ENCODE data around the gene NFASC.

The NFASC gene

GRCh38 chr1:204962742-204963632 lies 92.3 kb downstream of the NFASC start:
- no peak for DNase-seq

GRCh38 chr1:204967451-204967850 lies 96.8 kb downstream of the NFASC start:
- no peak for DNase-seq

- no peak for DNase-seq
These were observed 97.5 kb downstream of the NFASC start for GRCh38 chr1:204968135-204968534.

DNA sequence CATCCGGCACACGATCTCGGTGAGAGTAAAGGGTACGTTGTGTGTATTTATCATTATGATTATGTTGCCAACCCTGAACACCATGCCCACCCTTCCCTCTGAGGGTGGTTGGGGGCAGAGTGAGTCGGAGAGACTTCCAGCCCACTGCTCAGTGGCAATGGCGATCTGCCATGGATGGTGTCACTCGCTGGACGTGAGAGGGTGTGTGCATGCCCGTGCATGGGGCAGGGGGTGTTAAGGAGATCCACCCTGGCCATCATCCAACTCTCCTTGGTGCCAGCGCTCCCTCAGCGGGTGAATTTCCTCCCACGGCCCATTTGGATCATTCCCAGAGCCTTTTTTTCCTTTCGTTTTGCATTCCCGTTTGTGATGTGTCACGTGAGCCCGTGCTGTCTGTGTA lies 98.3 kb downstream of the NFASC start:
- DNase-seq, result no peak

DNA sequence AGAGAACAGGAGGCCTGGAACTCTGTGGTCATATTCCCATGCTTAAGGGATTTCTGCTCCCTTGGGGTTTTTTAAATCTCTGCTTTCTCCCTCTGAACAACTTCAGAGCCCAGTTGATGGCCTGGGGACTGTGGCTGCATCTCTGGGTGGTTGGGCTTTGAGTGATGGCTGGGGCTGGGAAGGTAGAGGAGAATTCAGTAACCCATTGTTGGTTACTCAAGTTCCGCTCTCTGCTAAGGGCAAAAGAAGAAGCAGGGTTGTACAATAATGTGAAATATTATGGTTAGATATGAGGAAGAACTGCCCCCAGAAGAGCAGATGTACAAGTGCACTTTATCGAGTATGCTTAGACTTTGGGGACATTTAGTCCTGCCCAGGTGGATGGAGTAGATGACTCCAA lies 100.3 kb downstream of the NFASC start:
- no peak for DNase-seq

DNA sequence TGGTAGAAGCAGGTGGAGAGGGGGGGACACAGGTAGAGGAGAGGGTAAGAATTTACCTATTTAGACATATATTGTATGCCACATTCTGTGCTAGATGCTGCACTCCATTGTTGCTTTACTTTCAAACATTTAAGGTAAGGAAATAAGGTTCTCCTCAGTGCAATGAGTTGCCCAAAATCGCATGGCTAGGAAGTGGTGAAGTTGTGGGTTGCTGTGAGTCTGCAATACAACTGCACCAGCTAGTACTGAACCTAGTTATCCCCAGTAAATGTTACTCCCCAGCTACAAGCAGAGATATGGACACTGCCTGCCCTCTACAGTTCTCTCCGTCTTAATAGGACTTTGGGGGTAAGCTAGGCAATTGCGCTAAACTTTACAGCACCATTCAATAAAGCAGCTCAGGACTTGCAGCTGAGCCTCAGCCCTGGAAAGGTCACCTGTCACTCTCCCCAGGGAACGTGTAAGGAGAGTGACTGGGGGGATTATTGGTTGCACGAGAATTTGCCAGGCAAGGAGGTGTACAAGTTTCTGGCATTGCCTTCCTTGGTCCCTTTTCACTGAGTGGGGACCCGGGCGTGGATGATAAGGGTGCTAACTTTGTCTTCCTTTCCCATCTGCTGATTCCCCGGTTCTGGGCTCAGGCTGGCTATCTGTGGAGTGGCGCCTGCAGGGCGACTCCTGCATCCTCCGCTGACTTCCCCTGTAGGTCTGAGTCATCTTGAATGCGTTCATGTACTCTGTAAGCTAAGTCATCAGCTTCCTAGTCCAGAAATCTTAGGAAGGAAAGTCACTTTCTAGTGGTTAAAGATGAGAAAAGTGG lies 101.1 kb downstream of the NFASC start:
- no peak for DNase-seq

- no peak for DNase-seq
These were observed 101.8 kb downstream of the NFASC start for GRCh38 chr1:204972426-204972825.

- no peak for DNase-seq
These were observed 102.8 kb downstream of the NFASC start for GRCh38 chr1:204973449-204973848.

DNA sequence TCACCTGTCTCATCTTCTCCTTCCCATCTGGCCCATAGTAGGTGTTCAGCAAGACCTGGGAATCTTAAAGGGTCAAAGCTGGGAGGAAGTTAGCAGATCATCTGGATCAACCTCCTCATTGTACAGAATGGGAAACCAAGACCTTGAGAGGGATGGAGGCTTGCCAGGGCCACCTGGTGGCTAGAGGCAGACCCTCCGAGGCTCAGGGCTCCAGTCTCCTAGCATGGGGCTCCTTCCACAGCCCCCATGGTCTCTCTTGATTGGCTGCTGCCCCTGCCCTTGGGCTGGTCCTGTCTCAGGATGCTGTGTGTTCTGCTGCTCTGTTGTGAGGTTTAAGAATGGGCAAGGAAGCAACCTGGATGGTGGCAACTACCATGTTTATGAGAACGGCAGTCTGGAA lies 103.7 kb downstream of the NFASC start:
- DNase-seq, result no peak

GRCh38 chr1:204975021-204975420 lies 104.4 kb downstream of the NFASC start:
- DNase-seq, result no peak

DNA sequence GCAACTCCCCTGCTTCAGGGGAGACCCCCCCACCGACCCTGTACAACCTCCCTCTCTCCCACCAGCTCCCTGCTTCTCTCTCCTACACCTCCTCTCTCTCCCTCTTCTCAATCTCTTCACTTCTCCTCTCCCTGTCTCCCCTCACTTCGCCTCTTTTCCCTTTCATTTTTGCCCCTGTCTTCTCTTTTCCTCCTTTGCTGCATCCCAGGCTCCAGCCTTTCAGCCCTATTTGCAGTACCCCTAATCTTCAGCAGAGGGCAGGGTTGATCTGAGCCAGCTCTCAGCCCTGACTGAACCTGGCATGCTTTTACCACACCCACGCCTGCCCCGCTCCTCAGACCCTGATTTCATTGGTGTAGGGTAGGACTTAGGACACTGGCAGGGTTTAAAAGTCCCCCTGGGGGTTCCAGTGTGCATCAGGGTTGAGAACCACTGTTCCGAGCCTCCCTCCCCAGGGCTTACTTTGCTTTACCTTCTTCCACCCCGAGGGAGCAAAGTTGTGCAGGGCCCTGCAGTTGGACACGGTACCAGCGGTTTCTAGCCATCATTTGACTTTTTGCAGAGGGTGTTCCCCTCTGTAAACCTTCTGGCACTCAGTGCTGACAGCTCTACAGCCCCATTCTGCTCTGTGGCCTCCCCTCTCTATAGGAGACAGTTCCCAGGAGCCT lies 105.0 kb downstream of the NFASC start:
- peak; percentile 52 for DNase-seq

DNA sequence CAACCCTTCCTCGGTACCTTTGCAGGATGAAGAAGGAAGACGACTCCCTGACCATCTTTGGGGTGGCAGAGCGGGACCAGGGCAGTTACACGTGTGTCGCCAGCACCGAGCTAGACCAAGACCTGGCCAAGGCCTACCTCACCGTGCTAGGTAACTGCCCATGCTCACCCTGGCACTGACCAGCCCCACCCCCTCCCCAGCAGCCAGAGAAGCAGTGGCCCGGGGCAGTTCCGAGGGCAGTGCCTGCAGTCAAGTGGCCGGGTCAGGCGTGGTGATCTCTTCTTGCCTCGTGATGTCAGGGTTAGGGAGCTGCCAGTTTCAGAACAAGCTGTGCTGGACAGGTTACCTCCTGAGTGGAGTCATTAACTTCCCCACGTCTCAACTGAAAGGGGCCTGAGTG lies 106.0 kb downstream of the NFASC start:
- DNase-seq, result no peak

- DNase-seq, result no peak
These were observed 106.7 kb downstream of the NFASC start for GRCh38 chr1:204977318-204977717.

DNA sequence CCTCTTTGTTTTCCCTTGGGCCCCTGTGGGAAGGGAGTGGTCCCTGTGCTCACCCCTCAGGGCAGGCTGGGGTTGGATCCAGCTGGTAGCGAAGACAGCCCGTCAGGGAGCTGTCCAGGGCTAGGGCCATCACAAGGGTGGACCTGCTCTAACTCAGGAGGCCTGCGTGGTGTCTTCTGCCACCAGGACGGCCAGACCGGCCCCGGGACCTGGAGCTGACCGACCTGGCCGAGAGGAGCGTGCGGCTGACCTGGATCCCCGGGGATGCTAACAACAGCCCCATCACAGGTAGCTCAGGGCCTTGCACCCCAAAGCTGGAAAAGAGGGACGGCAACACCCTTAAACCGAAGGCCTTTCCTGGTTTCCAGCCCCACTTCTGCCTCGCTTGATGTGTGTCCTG lies 108.1 kb downstream of the NFASC start:
- no peak for DNase-seq

DNA sequence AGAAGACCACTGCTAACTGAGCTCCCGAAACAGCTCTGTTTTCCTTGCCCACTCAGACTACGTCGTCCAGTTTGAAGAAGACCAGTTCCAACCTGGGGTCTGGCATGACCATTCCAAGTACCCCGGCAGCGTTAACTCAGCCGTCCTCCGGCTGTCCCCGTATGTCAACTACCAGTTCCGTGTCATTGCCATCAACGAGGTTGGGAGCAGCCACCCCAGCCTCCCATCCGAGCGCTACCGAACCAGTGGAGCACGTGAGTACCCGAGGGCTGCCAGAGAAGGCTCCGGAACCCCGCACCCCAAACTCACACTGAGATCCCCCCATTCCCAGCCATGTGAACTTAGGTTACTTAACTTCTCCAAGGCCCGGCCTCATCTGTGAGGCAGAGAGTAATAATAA lies 108.6 kb downstream of the NFASC start:
- DNase-seq, result no peak

DNA sequence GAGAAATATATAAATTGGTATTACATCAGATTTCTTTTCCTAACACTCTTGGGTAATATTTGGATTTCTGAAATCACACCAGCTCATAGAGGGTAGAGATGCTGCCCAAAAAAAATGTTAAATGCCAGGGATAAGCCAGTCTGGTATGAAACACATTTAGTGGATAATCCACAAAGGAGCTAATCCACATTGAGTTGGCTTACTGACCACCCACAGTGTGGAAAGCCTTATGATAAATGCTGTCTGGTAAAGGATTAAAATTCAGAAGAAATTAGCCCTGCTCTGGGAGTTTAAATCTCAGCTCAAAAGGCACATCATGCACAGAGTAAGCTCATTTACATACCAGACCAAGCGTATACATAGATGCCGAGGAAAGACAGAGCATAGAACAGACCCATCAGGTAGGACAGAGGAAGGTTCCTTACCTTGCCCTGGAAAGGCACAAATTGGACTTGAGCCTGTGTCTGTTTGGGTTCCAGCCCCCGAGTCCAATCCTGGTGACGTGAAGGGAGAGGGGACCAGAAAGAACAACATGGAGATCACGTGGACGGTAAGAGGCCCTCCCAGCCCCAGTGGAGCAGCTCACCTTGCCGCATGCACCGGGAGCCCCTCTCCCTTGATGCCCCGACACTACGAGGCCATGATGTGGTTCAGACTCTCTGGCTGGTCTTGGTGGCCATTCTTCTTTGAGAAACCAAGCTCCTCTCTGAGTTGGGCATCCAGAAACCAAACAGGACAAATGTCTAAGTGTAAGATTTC lies 109.4 kb downstream of the NFASC start:
- no peak for DNase-seq

DNA sequence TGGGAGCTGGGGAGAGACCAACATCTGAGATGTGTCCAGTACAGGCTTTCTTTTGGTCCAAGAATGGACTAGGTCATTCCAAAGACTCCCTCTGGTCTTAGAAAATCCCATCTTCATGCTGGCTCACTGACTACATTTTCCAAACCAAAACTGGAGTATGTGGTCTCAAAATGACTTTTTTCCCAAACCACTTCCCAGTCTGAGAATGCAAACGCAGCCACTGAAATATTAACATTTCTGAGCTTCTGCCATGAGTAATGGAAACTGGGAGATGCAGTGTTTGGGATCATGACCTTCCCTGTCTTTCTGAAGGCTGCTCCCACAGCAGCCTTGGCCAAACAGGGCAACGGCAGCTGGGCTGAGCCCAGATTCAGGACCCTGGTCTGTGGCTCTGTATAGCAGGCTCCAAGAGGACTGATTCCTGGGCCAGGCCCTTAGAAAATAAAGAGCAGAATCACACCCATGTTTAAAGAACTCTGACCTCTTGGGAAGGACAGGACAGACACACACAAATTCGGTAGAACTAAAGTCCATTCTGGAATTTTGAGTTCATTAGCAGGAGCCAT lies 110.3 kb downstream of the NFASC start:
- no peak for DNase-seq

GRCh38 chr1:204983136-204983535 lies 112.5 kb downstream of the NFASC start:
- no peak for DNase-seq

GRCh38 chr1:204983881-204984280 lies 113.2 kb downstream of the NFASC start:
- no peak for DNase-seq

DNA sequence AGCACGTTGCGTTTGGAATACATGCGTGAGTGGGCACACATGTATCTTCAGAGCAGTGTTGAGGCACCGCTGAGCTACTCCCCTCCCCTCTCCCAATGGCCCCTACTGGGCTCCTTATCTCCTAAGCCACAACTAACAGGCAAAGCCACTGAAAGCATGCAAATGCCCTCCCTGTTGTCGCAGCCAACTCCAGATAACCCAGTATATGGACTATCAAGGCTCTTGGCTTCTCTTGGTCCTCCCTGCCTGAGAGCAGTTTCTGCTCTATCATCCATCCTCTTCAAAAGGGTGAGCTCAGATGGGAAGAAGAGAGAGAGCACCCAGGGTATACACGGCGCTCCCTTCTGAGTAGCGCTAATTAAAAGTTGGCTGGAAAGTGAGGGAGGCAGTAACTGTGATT lies 113.8 kb downstream of the NFASC start:
- DNase-seq, result no peak

GRCh38 chr1:204986181-204986580 lies 115.5 kb downstream of the NFASC start:
- DNase-seq, result no peak

- DNase-seq, result no peak
These were observed 117.0 kb downstream of the NFASC start for GRCh38 chr1:204987689-204988088.
